ENCODE measurements around the gene RFNG. TPM values are rescaled to one million over a fixed set of nuclear protein-coding genes. Genes with fewer than 3 reads are reported as not detected.

RFNG gene
- total and polyA plus RNA-seq, 2 of the 13 experiments (the other 11 are each of a cell fraction or from before 2014, with no cell fraction given), result 61.4 to 64.0 TPM

DNA sequence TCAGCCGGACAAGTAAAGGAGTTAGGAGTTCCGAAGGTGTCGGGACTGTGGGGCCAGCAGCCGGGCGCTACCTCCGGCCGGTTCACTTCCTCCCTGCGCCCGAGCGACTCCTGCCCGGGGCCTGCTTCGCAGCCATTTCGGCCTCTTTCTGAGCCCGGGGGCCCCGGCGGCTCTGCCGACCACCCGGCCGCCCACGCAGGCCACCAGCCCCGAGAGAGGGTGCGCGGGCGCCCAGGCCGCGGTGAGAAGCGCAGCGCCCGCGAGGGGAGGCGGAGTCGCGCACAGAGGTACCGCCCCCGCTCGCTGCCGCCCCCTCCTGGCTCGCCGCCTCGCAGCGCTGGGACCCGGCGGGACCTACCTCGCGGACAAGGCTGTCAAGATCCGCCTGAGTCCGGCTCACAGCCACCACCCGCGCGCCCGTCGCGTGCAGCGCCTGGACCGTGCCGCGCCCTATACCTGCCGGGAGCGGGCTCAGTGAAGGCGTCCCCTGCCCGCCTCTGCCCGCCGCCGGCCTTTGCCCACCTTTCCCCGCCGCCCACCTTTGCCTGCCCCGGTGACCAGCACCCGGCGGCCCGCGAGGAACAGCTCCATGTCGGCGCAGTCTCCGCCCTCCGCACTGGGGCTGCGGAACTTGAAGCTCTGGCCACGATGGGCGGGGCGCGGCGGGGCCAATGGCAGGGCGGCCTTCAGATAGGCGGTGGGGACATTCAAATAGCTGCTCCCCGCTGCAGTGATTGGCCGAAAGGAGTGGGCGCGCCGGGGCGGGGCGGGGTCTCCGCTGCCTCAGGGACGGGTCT lies 14.3 kb downstream of the RFNG start, which contains the start of gene DCXR (continued):
- TF ChIP-seq, protein P1, sequence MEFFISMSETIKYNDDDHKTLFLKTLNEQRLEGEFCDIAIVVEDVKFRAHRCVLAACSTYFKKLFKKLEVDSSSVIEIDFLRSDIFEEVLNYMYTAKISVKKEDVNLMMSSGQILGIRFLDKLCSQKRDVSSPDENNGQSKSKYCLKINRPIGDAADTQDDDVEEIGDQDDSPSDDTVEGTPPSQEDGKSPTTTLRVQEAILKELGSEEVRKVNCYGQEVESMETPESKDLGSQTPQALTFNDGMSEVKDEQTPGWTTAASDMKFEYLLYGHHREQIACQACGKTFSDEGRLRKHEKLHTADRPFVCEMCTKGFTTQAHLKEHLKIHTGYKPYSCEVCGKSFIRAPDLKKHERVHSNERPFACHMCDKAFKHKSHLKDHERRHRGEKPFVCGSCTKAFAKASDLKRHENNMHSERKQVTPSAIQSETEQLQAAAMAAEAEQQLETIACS (CRISPR knock-in tag; IDR thresholded peaks at IDR 0.05), result peak; percentile 82
- TF ChIP-seq NCOA2 (CRISPR knock-in tag; IDR thresholded peaks at IDR 0.05) (peak; percentile 12; the same call in 1 of the 2 replicates), HMGA1 (CRISPR knock-in tag; conservative IDR thresholded peaks at IDR 0.05) (no peak), ZNF644 (CRISPR knock-in tag; IDR thresholded peaks at IDR 0.05; ENCODE audit: low read depth) (no peak), HES4 (CRISPR knock-in tag; IDR thresholded peaks at IDR 0.05; ENCODE audit: borderline replicate concordance) (peak; percentile 81), NR2F6 (IDR thresholded peaks at IDR 0.05) (no peak), NR2F6 (CRISPR knock-in tag; IDR thresholded peaks at IDR 0.05) (0 out of 2 replicates have a peak, but pooled peaks have one; percentile 7), NFATC3 (CRISPR knock-in tag; IDR thresholded peaks at IDR 0.05) (peak; percentile 77; the same call in 1 of the 2 replicates), FOXC1 (CRISPR knock-in tag; IDR thresholded peaks at IDR 0.05; ENCODE audit: borderline replicate concordance) (peak; percentile 87), ZMYM2 (CRISPR knock-in tag; IDR thresholded peaks at IDR 0.05) (no peak), ELF4 (CRISPR knock-in tag; IDR thresholded peaks at IDR 0.05; ENCODE audit: borderline replicate concordance) (no peak), ZNF207 (IDR thresholded peaks at IDR 0.05; ENCODE audit: borderline replicate concordance) (no peak), ZNF335 (CRISPR knock-in tag; IDR thresholded peaks at IDR 0.05) (peak; percentile 90; the same call in 1 of the 2 replicates)
- TF ChIP-seq, protein P2, sequence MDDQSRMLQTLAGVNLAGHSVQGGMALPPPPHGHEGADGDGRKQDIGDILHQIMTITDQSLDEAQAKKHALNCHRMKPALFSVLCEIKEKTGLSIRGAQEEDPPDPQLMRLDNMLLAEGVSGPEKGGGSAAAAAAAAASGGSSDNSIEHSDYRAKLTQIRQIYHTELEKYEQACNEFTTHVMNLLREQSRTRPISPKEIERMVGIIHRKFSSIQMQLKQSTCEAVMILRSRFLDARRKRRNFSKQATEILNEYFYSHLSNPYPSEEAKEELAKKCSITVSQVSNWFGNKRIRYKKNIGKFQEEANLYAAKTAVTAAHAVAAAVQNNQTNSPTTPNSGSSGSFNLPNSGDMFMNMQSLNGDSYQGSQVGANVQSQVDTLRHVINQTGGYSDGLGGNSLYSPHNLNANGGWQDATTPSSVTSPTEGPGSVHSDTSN (CRISPR knock-in tag; IDR thresholded peaks at IDR 0.05; ENCODE audit: borderline replicate concordance), result no peak
- TF ChIP-seq, protein P3, sequence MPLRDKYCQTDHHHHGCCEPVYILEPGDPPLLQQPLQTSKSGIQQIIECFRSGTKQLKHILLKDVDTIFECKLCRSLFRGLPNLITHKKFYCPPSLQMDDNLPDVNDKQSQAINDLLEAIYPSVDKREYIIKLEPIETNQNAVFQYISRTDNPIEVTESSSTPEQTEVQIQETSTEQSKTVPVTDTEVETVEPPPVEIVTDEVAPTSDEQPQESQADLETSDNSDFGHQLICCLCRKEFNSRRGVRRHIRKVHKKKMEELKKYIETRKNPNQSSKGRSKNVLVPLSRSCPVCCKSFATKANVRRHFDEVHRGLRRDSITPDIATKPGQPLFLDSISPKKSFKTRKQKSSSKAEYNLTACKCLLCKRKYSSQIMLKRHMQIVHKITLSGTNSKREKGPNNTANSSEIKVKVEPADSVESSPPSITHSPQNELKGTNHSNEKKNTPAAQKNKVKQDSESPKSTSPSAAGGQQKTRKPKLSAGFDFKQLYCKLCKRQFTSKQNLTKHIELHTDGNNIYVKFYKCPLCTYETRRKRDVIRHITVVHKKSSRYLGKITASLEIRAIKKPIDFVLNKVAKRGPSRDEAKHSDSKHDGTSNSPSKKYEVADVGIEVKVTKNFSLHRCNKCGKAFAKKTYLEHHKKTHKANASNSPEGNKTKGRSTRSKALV (CRISPR knock-in tag; IDR thresholded peaks at IDR 0.05), result no peak
- TF ChIP-seq, protein P4, sequence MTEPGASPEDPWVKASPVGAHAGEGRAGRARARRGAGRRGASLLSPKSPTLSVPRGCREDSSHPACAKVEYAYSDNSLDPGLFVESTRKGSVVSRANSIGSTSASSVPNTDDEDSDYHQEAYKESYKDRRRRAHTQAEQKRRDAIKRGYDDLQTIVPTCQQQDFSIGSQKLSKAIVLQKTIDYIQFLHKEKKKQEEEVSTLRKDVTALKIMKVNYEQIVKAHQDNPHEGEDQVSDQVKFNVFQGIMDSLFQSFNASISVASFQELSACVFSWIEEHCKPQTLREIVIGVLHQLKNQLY (CRISPR knock-in tag; IDR thresholded peaks at IDR 0.05), result peak; percentile 49
- TF ChIP-seq, protein P5, sequence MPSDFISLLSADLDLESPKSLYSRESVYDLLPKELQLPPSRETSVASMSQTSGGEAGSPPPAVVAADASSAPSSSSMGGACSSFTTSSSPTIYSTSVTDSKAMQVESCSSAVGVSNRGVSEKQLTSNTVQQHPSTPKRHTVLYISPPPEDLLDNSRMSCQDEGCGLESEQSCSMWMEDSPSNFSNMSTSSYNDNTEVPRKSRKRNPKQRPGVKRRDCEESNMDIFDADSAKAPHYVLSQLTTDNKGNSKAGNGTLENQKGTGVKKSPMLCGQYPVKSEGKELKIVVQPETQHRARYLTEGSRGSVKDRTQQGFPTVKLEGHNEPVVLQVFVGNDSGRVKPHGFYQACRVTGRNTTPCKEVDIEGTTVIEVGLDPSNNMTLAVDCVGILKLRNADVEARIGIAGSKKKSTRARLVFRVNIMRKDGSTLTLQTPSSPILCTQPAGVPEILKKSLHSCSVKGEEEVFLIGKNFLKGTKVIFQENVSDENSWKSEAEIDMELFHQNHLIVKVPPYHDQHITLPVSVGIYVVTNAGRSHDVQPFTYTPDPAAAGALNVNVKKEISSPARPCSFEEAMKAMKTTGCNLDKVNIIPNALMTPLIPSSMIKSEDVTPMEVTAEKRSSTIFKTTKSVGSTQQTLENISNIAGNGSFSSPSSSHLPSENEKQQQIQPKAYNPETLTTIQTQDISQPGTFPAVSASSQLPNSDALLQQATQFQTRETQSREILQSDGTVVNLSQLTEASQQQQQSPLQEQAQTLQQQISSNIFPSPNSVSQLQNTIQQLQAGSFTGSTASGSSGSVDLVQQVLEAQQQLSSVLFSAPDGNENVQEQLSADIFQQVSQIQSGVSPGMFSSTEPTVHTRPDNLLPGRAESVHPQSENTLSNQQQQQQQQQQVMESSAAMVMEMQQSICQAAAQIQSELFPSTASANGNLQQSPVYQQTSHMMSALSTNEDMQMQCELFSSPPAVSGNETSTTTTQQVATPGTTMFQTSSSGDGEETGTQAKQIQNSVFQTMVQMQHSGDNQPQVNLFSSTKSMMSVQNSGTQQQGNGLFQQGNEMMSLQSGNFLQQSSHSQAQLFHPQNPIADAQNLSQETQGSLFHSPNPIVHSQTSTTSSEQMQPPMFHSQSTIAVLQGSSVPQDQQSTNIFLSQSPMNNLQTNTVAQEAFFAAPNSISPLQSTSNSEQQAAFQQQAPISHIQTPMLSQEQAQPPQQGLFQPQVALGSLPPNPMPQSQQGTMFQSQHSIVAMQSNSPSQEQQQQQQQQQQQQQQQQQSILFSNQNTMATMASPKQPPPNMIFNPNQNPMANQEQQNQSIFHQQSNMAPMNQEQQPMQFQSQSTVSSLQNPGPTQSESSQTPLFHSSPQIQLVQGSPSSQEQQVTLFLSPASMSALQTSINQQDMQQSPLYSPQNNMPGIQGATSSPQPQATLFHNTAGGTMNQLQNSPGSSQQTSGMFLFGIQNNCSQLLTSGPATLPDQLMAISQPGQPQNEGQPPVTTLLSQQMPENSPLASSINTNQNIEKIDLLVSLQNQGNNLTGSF (CRISPR knock-in tag; IDR thresholded peaks at IDR 0.05), result no peak
